AG04449 (cell line): ENCODE results near the gene CRTC1.
"Not testable (repeated sequence)": the region's sequence is repeated elsewhere in the genome, so short reads cannot be mapped to it uniquely, and the experiment has no call there.

ENCODE experiments used
- CTCF ChIA-PET: fragments of 350-600 bp; formaldehyde crosslinking; extraction: SDS; loops from one replicate; lab custom pipeline; 2021; ENCODE audit warnings: antibody characterized with exemption; lab: Yijun Ruan, JAX
- POLR2A ChIA-PET: fragments of 400-600, 350-600 bp; formaldehyde crosslinking; extraction: SDS; loops from one replicate; lab custom pipeline; 2020; ENCODE audit warnings: antibody characterized with exemption, inconsistent platforms; lab: Yijun Ruan, JAX
- DNase-seq: peaks from one replicate; pipeline ENCODE4 v3.0.0-alpha.2; 2010; ENCODE audit warnings: low read depth, low spot score
- H3K4me3 ChIP-seq: 2 replicates; pipeline ENCODE4 v1.5.1; 2011; ENCODE audit warnings: low read depth, mild to moderate bottlenecking, control low read depth, low read length
- TF ChIP-seq, protein P1 (sequence below): IDR thresholded peaks from one replicate; pipeline ENCODE4 v1.5.1; 2011; ENCODE audit warnings: mild to moderate bottlenecking, moderate library complexity, low read length, control low read depth, inconsistent platforms; ENCODE audit not compliant: insufficient read depth; ENCODE audit errors: missing control alignments

CRTC1 gene

GRCh38 chr19:18718846-18719458 lies 35.5 kb downstream of the CRTC1 start:
- ChIA-PET POLR2A (no interaction called here), CTCF (interaction anchor here (1.7 kb wide), 1 partner anchor 17 kb away, joined by 4 read pairs; no protein-coding TSS in a partner anchor)
- DNase-seq, result no peak
- TF ChIP-seq, protein P1, sequence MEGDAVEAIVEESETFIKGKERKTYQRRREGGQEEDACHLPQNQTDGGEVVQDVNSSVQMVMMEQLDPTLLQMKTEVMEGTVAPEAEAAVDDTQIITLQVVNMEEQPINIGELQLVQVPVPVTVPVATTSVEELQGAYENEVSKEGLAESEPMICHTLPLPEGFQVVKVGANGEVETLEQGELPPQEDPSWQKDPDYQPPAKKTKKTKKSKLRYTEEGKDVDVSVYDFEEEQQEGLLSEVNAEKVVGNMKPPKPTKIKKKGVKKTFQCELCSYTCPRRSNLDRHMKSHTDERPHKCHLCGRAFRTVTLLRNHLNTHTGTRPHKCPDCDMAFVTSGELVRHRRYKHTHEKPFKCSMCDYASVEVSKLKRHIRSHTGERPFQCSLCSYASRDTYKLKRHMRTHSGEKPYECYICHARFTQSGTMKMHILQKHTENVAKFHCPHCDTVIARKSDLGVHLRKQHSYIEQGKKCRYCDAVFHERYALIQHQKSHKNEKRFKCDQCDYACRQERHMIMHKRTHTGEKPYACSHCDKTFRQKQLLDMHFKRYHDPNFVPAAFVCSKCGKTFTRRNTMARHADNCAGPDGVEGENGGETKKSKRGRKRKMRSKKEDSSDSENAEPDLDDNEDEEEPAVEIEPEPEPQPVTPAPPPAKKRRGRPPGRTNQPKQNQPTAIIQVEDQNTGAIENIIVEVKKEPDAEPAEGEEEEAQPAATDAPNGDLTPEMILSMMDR, result no peak
- H3K4me3 ChIP-seq, result no peak overlapping the region

DNA sequence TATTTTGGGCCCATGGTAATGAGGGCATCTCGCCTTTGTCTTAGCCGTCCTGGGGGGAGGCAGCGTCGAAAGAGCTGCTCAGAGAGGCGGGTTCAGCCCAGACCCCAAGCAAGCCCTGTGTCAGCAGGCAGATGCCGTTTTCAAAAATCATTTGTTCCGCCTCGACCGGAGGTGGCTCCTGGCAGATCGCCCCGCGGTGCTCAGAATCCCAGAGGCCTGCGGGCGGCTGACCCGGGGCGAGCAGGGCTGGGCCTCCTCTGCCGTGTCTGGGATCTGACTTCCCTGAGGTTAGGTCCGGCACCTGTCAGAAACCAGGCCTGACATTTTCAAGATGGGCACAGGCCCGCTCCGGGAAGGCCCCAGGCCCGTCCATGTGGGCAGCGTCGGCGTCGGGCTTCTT lies 36.1 kb downstream of the CRTC1 start:
- CTCF ChIA-PET, result no interaction called here
- TF ChIP-seq, protein P1, result no peak
- no peak for DNase-seq
- no peak overlapping the region for H3K4me3 ChIP-seq
- POLR2A ChIA-PET, result interaction anchor here (0.6 kb wide), 1 partner anchor 9 kb away, joined by 3 read pairs; no protein-coding TSS in a partner anchor

GRCh38 chr19:18723871-18724377 lies 40.4 kb downstream of the CRTC1 start:
- no peak for DNase-seq
- TF ChIP-seq, protein P1, result no peak
- CTCF ChIA-PET, result interaction anchor here (1.3 to 1.7 kb wide), 3 partner anchors 9 to 135 kb away, joined by 4 to 5 read pairs (median 4); partner anchors contain the start of gene REX1BD
- POLR2A ChIA-PET, result no interaction called here
- no peak overlapping the region for H3K4me3 ChIP-seq

- no peak overlapping the region for H3K4me3 ChIP-seq
- TF ChIP-seq, protein P1, result no peak
- POLR2A ChIA-PET, result no interaction called here
- no peak for DNase-seq
- CTCF ChIA-PET, result no interaction called here
Observed at GRCh38 chr19:18725841-18726770, 42.6 kb downstream of the CRTC1 start.

DNA sequence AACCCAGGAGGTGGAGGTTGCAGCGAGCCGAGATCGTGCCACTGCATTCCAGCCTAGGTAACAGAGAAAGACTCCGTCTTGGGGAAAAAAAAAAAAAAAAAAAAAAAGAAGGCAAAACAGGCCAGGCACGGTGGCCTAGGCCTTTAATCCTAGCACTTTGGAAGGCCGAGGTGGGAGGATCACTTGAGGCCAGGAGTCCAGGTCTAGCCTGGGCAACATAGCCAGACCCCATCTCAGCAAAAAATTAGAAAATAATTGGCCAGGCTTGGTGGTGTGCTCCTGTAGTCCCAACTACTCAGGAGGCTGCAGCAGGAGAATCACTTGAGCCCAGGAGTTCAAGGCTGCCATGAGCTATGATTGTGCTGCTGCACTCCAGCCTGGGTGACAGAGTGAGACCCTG lies 43.4 kb downstream of the CRTC1 start:
- ChIA-PET CTCF (no interaction called here), POLR2A (no interaction called here)
- DNase-seq, result no peak
- no peak overlapping the region for H3K4me3 ChIP-seq
- TF ChIP-seq, protein P1, result no peak

GRCh38 chr19:18727602-18728001 lies 44.1 kb downstream of the CRTC1 start:
- CTCF ChIA-PET, H3K4me3 ChIP-seq, POLR2A ChIA-PET, DNase-seq: not testable (repeated sequence)
